Measurements from ENCODE around the gene CYP4F22. TPM values are rescaled to one million over a fixed set of nuclear protein-coding genes. Genes with fewer than 3 reads are reported as not detected.

Gene CYP4F22
- total RNA-seq, 1 experiment from 2014 or later: not detected

DNA sequence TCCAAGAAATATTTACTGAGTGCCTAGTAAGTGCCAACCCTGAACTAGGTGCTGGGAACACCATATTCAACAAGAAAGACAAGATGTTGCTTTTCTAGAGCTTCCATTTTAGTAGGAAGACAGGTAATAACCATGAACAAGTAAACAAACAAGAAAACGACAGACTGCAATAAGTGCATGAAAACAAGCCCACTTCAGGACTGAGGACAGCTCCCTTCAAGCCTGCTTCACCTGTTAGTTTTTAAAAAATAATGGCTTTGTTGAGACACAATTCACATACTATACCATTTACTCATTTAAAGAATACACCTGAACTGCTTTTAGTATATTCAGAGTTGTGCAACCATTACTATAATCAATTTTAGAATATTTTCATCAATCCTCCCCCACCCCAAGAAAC is 30.4 kb downstream of the CYP4F22 start:
- Histone ChIP-seq H3K4ac (ENCODE audit: low read depth, low read length) (no peak overlapping the region), H3K18ac (ENCODE audit: insufficient read length, low read depth, low read length) (no peak overlapping the region), H4K5ac (ENCODE audit: insufficient read length, low read depth, low read length) (no peak overlapping the region), H4K8ac (replicated peaks; ENCODE audit: insufficient read length, low read depth, low read length) (no peak overlapping the region), H3K79me2 (ENCODE audit: insufficient read depth, low read length) (no peaks in the 10 kb centered on the region), H3K14ac (ENCODE audit: insufficient read depth, low read length) (no peak overlapping the region), H2AK5ac (ENCODE audit: insufficient read length, low read length) (no peak overlapping the region), H4K91ac (ENCODE audit: insufficient read length, low read depth, low read length) (no peak overlapping the region), H2BK12ac (ENCODE audit: insufficient read length, low read depth, low read length) (no peak overlapping the region), H2BK120ac (ENCODE audit: low read depth, low read length, poor library complexity, severe bottlenecking) (no peak overlapping the region), H3K9ac (ENCODE audit: extremely low read depth, insufficient read length, low read length) (no peak overlapping the region), H3K4me2 (ENCODE audit: insufficient read depth, insufficient read length, low read length) (no peak overlapping the region), H3K9me3 (ENCODE audit: control insufficient read depth, low read depth, low read length) (peaks cover 78% of the 10 kb centered on the region), H3K4me1 (ENCODE audit: insufficient read depth, low read length) (no peaks in the 10 kb centered on the region), H2AFZ (ENCODE audit: low read length) (no peak overlapping the region), H2BK20ac (ENCODE audit: low read depth, low read length, poor library complexity, severe bottlenecking) (no peak overlapping the region), H3K79me1 (ENCODE audit: insufficient read depth, low read depth, low read length, poor library complexity, severe bottlenecking) (no peaks in the 10 kb centered on the region), H3K27me3 (ENCODE audit: insufficient read depth, low read length) (no peaks in the 10 kb centered on the region), H4K20me1 (ENCODE audit: control insufficient read depth, insufficient read depth, insufficient read length) (no peaks in the 10 kb centered on the region), H3K56ac (ENCODE audit: insufficient read length, low read depth, low read length) (no peak overlapping the region), H3K23me2 (ENCODE audit: insufficient read length, low read depth, low read length, poor library complexity, severe bottlenecking) (no peaks in the 10 kb centered on the region), H3K27ac (ENCODE audit: insufficient read length, low read depth, low read length) (no peak overlapping the region), H3K23ac (ENCODE audit: insufficient read length, low read depth, low read length) (no peak overlapping the region), H2BK15ac (ENCODE audit: low read depth, low read length) (no peak overlapping the region), H2BK5ac (ENCODE audit: insufficient read length, low read length) (no peak overlapping the region), H3T11ph (ENCODE audit: low read length) (no peak overlapping the region)
- Mint-ChIP-seq H3K27ac (no peak overlapping the region), H3K4me3 (no peak overlapping the region), H3K9me3 (peaks cover 64 to 93% of the 10 kb centered on the region in 2 experiments), H3K27me3 (ENCODE audit: low read depth) (peaks cover 6% of the 10 kb centered on the region), H3K4me1 (no peaks in the 10 kb centered on the region), H3K36me3 (ENCODE audit: insufficient read depth in 1 of 3, low read depth in 3 of 3) (peaks cover 3 to 27% (median 11%) of the 10 kb centered on the region in 3 experiments; a peak in 6 of 7 replicates)
- TF ChIP-seq CTCF (conservative IDR thresholded peaks at IDR 0.05): no peak
- no peak for DNase-seq
- no CpG with 5 or more reads among the region's 1 CpG for WGBS (ENCODE audit: extremely low coverage, insufficient read length, low lambda C conversion rate)
